HepG2 (cell line): Measurements from ENCODE around the gene PRDX2. TPM values are rescaled to one million over a fixed set of nuclear protein-coding genes. Genes with fewer than 3 reads are reported as not detected.

Experiments
- CEBPG ChIP-seq: IDR thresholded peaks from 2 replicates; pipeline ENCODE4 v1.6.1; 2016
- ESRRA ChIP-seq: sonication (generic); formaldehyde crosslinking; IDR thresholded peaks from 2 replicates; pipeline ENCODE4 v1.5.1; 2020; ENCODE audit warnings: mild to moderate bottlenecking, low read depth, missing genetic modification reagents
- FOXA1 ChIP-seq, 2 experiments: fragments of 450-650 bp in 1 of 2; sonication (generic) in 1 of 2; formaldehyde crosslinking in 1 of 2; IDR thresholded peaks; 2 replicates each; pipeline versions ENCODE4 v1.4.0 to v1.6.1; 2016 to 2020; ENCODE audit warnings: missing genetic modification reagents in 1 of 2
- FOXO1 ChIP-seq: sonication (generic); formaldehyde crosslinking; IDR thresholded peaks from 2 replicates; pipeline ENCODE4 v1.4.0; 2020; ENCODE audit warnings: missing genetic modification reagents
- FOXP1 ChIP-seq, 2 experiments: fragments of 450-650 bp in 1 of 2; IDR thresholded peaks; 2 replicates each; pipeline ENCODE4 v1.6.1; 2017 to 2018; ENCODE audit warnings: antibody characterized with exemption in 1 of 2
- GRHL1 ChIP-seq: sonication (generic); formaldehyde crosslinking; conservative IDR thresholded peaks from 2 replicates; pipeline ENCODE4 v1.8.0; 2022; ENCODE audit warnings: missing genetic modification reagents
- GTF3A ChIP-seq: sonication (generic); formaldehyde crosslinking; conservative IDR thresholded peaks from 2 replicates; pipeline ENCODE4 v1.4.0; 2020; ENCODE audit warnings: mild to moderate bottlenecking, missing genetic modification reagents
- HNF4G ChIP-seq, 2 experiments: sonication (generic) in 1 of 2; formaldehyde crosslinking in 1 of 2; IDR thresholded peaks; 2 replicates each; pipeline versions ENCODE4 v1.4.0 to v1.6.1; 2011 to 2020; ENCODE audit warnings: borderline replicate concordance in 2 of 2, low read depth in 2 of 2, mild to moderate bottlenecking in 2 of 2, low read length in 1 of 2, missing genetic modification reagents in 1 of 2, moderate library complexity in 1 of 2
- IRF2 ChIP-seq: IDR thresholded peaks from 2 replicates; pipeline ENCODE4 v1.6.1; 2018; ENCODE audit warnings: missing genetic modification reagents, missing compliant biosample characterization
- MAFG ChIP-seq: sonication (generic); formaldehyde crosslinking; IDR thresholded peaks from 2 replicates; pipeline ENCODE4 v1.5.1; 2020; ENCODE audit warnings: mild to moderate bottlenecking, missing genetic modification reagents
- MED8 ChIP-seq: sonication (generic); formaldehyde crosslinking; IDR thresholded peaks from 2 replicates; pipeline ENCODE4 v1.8.1; 2023; ENCODE audit warnings: mild to moderate bottlenecking, missing genetic modification reagents; ENCODE audit not compliant: insufficient replicate concordance
- MXD4 ChIP-seq: IDR thresholded peaks from 2 replicates; pipeline ENCODE4 v1.6.1; 2016; ENCODE audit warnings: mild to moderate bottlenecking, missing biosample characterization, missing genetic modification reagents
- MXI1 ChIP-seq: IDR thresholded peaks from 3 replicates; pipeline ENCODE4 v1.6.1; 2012; ENCODE audit warnings: low read depth, low read length, inconsistent platforms, borderline replicate concordance
- NCOA2 ChIP-seq: sonication (generic); formaldehyde crosslinking; IDR thresholded peaks from 2 replicates; pipeline ENCODE4 v1.8.0; 2022; ENCODE audit warnings: inconsistent platforms
- PHB2 ChIP-seq: fragments of 450-650 bp; IDR thresholded peaks from 2 replicates; pipeline ENCODE4 v1.6.1; 2018; ENCODE audit not compliant: partially characterized antibody
- PLRG1 ChIP-seq: fragments of 450-650 bp; conservative IDR thresholded peaks from 2 replicates; pipeline ENCODE4 v1.6.1; 2016
- RBM39 ChIP-seq: fragments of 200-400 bp; formaldehyde crosslinking; IDR thresholded peaks from one replicate; pipeline ENCODE4 v1.6.1; 2018; ENCODE audit warnings: antibody characterized with exemption, mild to moderate bottlenecking, low read depth, low read length; ENCODE audit not compliant: poor library complexity, severe bottlenecking
- SAP130 ChIP-seq: IDR thresholded peaks from 2 replicates; pipeline ENCODE4 v1.6.1; 2016; ENCODE audit warnings: low read depth
- TFE3 ChIP-seq: IDR thresholded peaks from 2 replicates; pipeline ENCODE4 v1.6.1; 2016
- ZNF143 ChIP-seq: sonication (generic); formaldehyde crosslinking; IDR thresholded peaks from 2 replicates; pipeline ENCODE4 v1.4.0; 2020; ENCODE audit warnings: missing genetic modification reagents
- ZNF292 ChIP-seq: sonication (generic); formaldehyde crosslinking; IDR thresholded peaks from 2 replicates; pipeline ENCODE4 v1.8.1; 2022; ENCODE audit warnings: mild to moderate bottlenecking, low read depth, missing genetic modification reagents, borderline replicate concordance
- ZNF337 ChIP-seq: sonication (generic); formaldehyde crosslinking; IDR thresholded peaks from 2 replicates; pipeline ENCODE4 v1.5.1; 2020; ENCODE audit warnings: missing genetic modification reagents, low read depth, mild to moderate bottlenecking, borderline replicate concordance
- ZNF33B ChIP-seq: sonication (generic); formaldehyde crosslinking; IDR thresholded peaks from 2 replicates; pipeline ENCODE4 v1.5.1; 2020; ENCODE audit warnings: mild to moderate bottlenecking, missing genetic modification reagents
- ZNF616 ChIP-seq: sonication (generic); formaldehyde crosslinking; IDR thresholded peaks from 2 replicates; pipeline ENCODE4 v1.5.0; 2020; ENCODE audit warnings: low read depth, mild to moderate bottlenecking, missing genetic modification reagents
- ZNF7 ChIP-seq: IDR thresholded peaks from 2 replicates; pipeline ENCODE4 v1.6.1; 2016; ENCODE audit warnings: missing biosample characterization, missing genetic modification reagents
- ZNF720 ChIP-seq: sonication (generic); formaldehyde crosslinking; IDR thresholded peaks from 2 replicates; pipeline ENCODE4 v1.4.0; 2020; ENCODE audit warnings: missing genetic modification reagents
- ZNF761 ChIP-seq: sonication (generic); formaldehyde crosslinking; conservative IDR thresholded peaks from 2 replicates; pipeline ENCODE4 v1.4.0; 2020; ENCODE audit warnings: mild to moderate bottlenecking, missing genetic modification reagents
- polyA plus RNA-seq, 8 experiments: library from polyadenylated mRNA; depleted of rRNA in 3 of 8; stranded (reverse) in 7 of 8; unstranded in 1 of 8; fragments of >200 nt; fragmentation: Illumina TruSeq in 4 of 8; extraction: Trizol in 4 of 8; gene quantifications; 2 replicates each; pipeline versions ENCODE4 v1.2.1 to v1.2.3, GENCODE V29; 2011 to 2016; ENCODE audit warnings: low read depth in 4 of 8, missing spikeins in 1 of 8, mixed read lengths in 1 of 8; ENCODE audit not compliant: insufficient read depth in 1 of 8
- total RNA-seq, 5 experiments: library from RNA; depleted of rRNA; stranded (reverse); fragments of >200 nt; fragmentation: Illumina TruSeq; extraction: Trizol; gene quantifications; 2 replicates each; pipeline ENCODE4 v1.2.3, GENCODE V29; 2016; ENCODE audit warnings: low read depth in 1 of 5
- TF ChIP-seq, protein P1 (sequence below): sonication (generic); formaldehyde crosslinking; IDR thresholded peaks from 2 replicates; pipeline ENCODE4 v1.8.1; 2023; ENCODE audit warnings: mild to moderate bottlenecking, inconsistent platforms, moderate library complexity, missing genetic modification reagents, borderline replicate concordance

PRDX2 gene
- total and polyA plus RNA-seq, 2 of the 13 experiments (the other 11 are each of a cell fraction or from before 2014, with no cell fraction given): 218 to 381 TPM

DNA sequence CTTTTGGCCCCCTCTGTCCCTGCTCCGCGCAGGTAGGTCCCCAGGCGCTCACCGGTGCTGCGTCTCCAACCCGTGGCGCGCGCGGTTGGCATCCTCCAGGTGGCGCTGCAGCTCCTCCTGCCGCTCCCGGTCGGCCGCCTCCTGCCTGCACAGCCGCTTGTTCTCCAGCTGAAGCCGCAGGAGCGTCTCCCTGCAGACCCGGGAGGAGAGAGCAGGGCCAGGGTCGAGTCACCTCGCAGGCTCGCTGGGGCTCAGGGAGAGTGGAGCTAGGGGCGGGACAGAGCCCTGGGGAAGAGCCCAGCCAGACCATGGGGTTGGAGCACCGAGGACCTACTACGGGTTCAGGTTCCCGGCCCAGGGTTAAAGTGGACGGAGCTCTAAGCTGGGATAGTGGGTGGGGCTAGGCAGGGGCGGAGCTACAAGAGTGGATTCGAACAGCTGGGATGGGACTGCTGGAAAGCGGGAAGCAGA lies 35.5 kb downstream of the PRDX2 start (continued):
- no peak for TF ChIP-seq FOXA1 (IDR thresholded peaks at IDR 0.05)
- TF ChIP-seq FOXA1 (CRISPR knock-in tag; IDR thresholded peaks at IDR 0.05): peak; percentile 13; the same call in 1 of the 2 replicates
- TF ChIP-seq FOXP1 (IDR thresholded peaks at IDR 0.05): no peak
- TF ChIP-seq FOXP1 (CRISPR knock-in tag; IDR thresholded peaks at IDR 0.05): no peak
- peak; percentile 66; the same call in 1 of the 2 replicates for TF ChIP-seq ZNF761 (CRISPR knock-in tag)
- TF ChIP-seq ZNF143 (CRISPR knock-in tag): no peak
- peak; percentile 25 for TF ChIP-seq MED8 (CRISPR knock-in tag)
- peak; percentile 90 for TF ChIP-seq SAP130 (CRISPR knock-in tag)
- TF ChIP-seq CEBPG: no peak
- no peak for TF ChIP-seq PHB2
- TF ChIP-seq PLRG1: no peak
- no peak for TF ChIP-seq ZNF7
- TF ChIP-seq ZNF337 (CRISPR knock-in tag): no peak
- peak; percentile 83 for TF ChIP-seq IRF2
- no peak for TF ChIP-seq ZNF720 (CRISPR knock-in tag)
- 0 out of 2 replicates have a peak, but pooled peaks have one; percentile 32 for TF ChIP-seq ESRRA
- TF ChIP-seq HNF4G (IDR thresholded peaks at IDR 0.05; ENCODE audit: borderline replicate concordance, low read depth, low read length): no peak
- TF ChIP-seq HNF4G (CRISPR knock-in tag; IDR thresholded peaks at IDR 0.05; ENCODE audit: borderline replicate concordance, low read depth): 0 out of 2 replicates have a peak, but pooled peaks have one; percentile 72
- no peak for TF ChIP-seq GRHL1 (CRISPR knock-in tag)
- TF ChIP-seq MXI1: peak; percentile 20; the same call in 1 of the 3 replicates
- no peak for TF ChIP-seq MAFG
- peak; percentile 91 for TF ChIP-seq ZNF292 (CRISPR knock-in tag)
- TF ChIP-seq, protein P1, sequence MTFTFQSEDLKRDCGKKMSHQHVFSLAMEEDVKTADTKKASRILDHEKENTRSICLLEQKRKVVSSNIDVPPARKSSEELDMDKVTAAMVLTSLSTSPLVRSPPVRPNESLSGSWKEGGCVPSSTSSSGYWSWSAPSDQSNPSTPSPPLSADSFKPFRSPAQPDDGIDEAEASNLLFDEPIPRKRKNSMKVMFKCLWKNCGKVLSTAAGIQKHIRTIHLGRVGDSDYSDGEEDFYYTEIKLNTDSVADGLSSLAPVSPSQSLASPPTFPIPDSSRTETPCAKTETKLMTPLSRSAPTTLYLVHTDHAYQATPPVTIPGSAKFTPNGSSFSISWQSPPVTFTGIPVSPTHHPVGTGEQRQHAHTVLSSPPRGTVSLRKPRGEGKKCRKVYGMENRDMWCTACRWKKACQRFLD (CRISPR knock-in tag): no peak
- no peak for TF ChIP-seq GTF3A (CRISPR knock-in tag)
- peak; percentile 88 for TF ChIP-seq RBM39
- 0 out of 2 replicates have a peak, but pooled peaks have one; percentile 29 for TF ChIP-seq TFE3 (CRISPR knock-in tag)
- peak; percentile 67; the same call in 1 of the 2 replicates for TF ChIP-seq FOXO1 (CRISPR knock-in tag)
- no peak for TF ChIP-seq ZNF616 (CRISPR knock-in tag)
- peak; percentile 58; the same call in 1 of the 2 replicates for TF ChIP-seq MXD4 (CRISPR knock-in tag)
- 0 out of 2 replicates have a peak, but pooled peaks have one; percentile 62 for TF ChIP-seq ZNF33B (CRISPR knock-in tag)
- TF ChIP-seq NCOA2 (CRISPR knock-in tag): no peak
